Measurements from ENCODE around the gene IL17RE. TPM values are rescaled to one million over a fixed set of nuclear protein-coding genes. Genes with fewer than 3 reads are reported as not detected.

The IL17RE gene
- total RNA-seq, 1 experiment from 2014 or later, result 2.3 TPM

DNA sequence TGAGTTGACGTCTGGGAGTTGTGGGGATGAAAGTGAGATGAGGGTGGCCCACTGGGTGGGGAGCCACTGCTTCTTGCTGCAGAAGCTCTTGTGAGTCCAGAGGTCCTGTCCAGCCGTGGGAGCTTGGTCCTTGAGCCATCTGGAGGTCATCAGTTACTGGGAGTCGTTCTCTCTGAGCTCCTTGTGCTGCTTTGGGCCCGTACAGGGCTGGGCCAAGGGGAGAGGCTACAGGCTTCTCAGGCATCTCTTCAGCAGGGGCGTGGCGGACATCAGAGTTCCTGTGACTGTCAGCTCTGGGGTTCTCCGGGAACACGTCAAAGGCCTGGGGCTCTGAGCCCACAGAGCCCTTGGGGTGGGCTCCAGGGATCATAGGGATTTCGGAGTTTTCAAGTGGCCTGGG, 47.0 kb downstream of the IL17RE start:
- Histone ChIP-seq H3K27me3 (replicated peaks; ENCODE audit: insufficient read depth, low read depth, low read length, poor library complexity) (no peaks in the 10 kb centered on the region), H3K36me3 (ENCODE audit: insufficient read depth, low read length, poor library complexity, severe bottlenecking) (no peaks in the 10 kb centered on the region), H3K4me1 (ENCODE audit: insufficient read depth, low read length, poor library complexity, severe bottlenecking) (no peaks in the 10 kb centered on the region), H3K9me3 (ENCODE audit: low read depth, low read length, poor library complexity, severe bottlenecking) (no peaks in the 10 kb centered on the region), H3K27ac (ENCODE audit: low read depth, low read length, poor library complexity, severe bottlenecking) (no peak overlapping the region), H3K4me3 (ENCODE audit: low read depth, low read length, poor library complexity, severe bottlenecking) (no peak overlapping the region)
- POLR2A ChIA-PET (ENCODE audit: low non-redundant PET), result no interaction called here
- intact Hi-C loops (cut with micrococcal nuclease; ENCODE audit: unreplicated experiment), result no loop called here
- CTCF ChIA-PET, result no interaction called here
- DNase-seq (ENCODE audit: low spot score), result no peak
- BruUV-seq (replicated peaks), result no TSS peak
- TF ChIP-seq CTCF (conservative IDR thresholded peaks at IDR 0.05; ENCODE audit: low read depth, low read length), result no peak
- TF ChIP-seq EZH2 (IDR thresholded peaks at IDR 0.05; ENCODE audit: borderline replicate concordance, low read depth, low read length, poor library complexity, severe bottlenecking), result no peak

DNA sequence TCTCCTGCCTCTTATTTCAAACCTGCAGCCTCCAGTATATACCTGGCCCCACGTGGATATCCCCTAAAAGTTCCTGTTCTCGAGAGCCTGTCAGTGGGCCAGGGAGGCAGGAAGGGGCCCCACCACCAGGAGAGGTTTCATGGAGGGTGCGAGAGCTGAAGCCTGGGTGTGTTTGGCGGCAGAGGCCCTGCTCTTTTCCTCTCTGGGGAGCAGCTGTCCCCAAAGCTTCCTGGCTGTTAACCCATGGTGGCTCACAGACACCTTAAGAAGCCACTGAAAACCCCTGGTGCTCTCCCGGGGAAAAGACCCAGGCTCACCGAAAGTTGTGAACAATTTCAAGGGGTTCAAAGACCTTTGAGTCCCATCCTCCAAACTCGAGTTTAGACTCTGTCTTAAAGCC, 48.5 kb downstream of the IL17RE start:
- DNase-seq (ENCODE audit: low spot score), result no peak
- Histone ChIP-seq H3K36me3 (ENCODE audit: insufficient read depth, low read length, poor library complexity, severe bottlenecking) (no peaks in the 10 kb centered on the region), H3K4me3 (ENCODE audit: low read depth, low read length, poor library complexity, severe bottlenecking) (peak overlapping the region; percentile 60), H3K27ac (ENCODE audit: low read depth, low read length, poor library complexity, severe bottlenecking) (no peak overlapping the region), H3K4me1 (ENCODE audit: insufficient read depth, low read length, poor library complexity, severe bottlenecking) (no peaks in the 10 kb centered on the region), H3K9me3 (ENCODE audit: low read depth, low read length, poor library complexity, severe bottlenecking) (no peaks in the 10 kb centered on the region), H3K27me3 (replicated peaks; ENCODE audit: insufficient read depth, low read depth, low read length, poor library complexity) (no peaks in the 10 kb centered on the region)
- CTCF ChIA-PET, result no interaction called here
- no peak for TF ChIP-seq CTCF (conservative IDR thresholded peaks at IDR 0.05; ENCODE audit: low read depth, low read length)
- TF ChIP-seq EZH2 (IDR thresholded peaks at IDR 0.05; ENCODE audit: borderline replicate concordance, low read depth, low read length, poor library complexity, severe bottlenecking), result no peak
- BruUV-seq (replicated peaks), result no TSS peak
- POLR2A ChIA-PET (ENCODE audit: low non-redundant PET), result no interaction called here
- intact Hi-C loops (cut with micrococcal nuclease; ENCODE audit: unreplicated experiment), result no loop called here

GRCh38 chr3:9951598-9951961, 48.9 kb downstream of the IL17RE start:
- ChIA-PET CTCF (no interaction called here), POLR2A (ENCODE audit: low non-redundant PET) (no interaction called here)
- BruUV-seq (replicated peaks), result no TSS peak

More at GRCh38 chr3:9951598-9951961, 48.9 kb downstream of the IL17RE start:
- no peak for DNase-seq (ENCODE audit: low spot score)
- H3K36me3 ChIP-seq (ENCODE audit: insufficient read depth, low read length, poor library complexity, severe bottlenecking), result no peaks in the 10 kb centered on the region
- no peak for TF ChIP-seq EZH2 (IDR thresholded peaks at IDR 0.05; ENCODE audit: borderline replicate concordance, low read depth, low read length, poor library complexity, severe bottlenecking)
- no peak for TF ChIP-seq CTCF (conservative IDR thresholded peaks at IDR 0.05; ENCODE audit: low read depth, low read length)
- H3K4me3 ChIP-seq (ENCODE audit: low read depth, low read length, poor library complexity, severe bottlenecking), result peak overlapping the region; percentile 60
- no peaks in the 10 kb centered on the region for H3K4me1 ChIP-seq (ENCODE audit: insufficient read depth, low read length, poor library complexity, severe bottlenecking)
- H3K27ac ChIP-seq (ENCODE audit: low read depth, low read length, poor library complexity, severe bottlenecking), result no peak overlapping the region
- H3K27me3 ChIP-seq (replicated peaks; ENCODE audit: insufficient read depth, low read depth, low read length, poor library complexity), result no peaks in the 10 kb centered on the region
- intact Hi-C loops (cut with micrococcal nuclease; ENCODE audit: unreplicated experiment), result no loop called here
- H3K9me3 ChIP-seq (ENCODE audit: low read depth, low read length, poor library complexity, severe bottlenecking), result no peaks in the 10 kb centered on the region
